ENCODE measurements around the gene PITHD1.
"Not testable (repeated sequence)": the region's sequence is repeated elsewhere in the genome, so short reads cannot be mapped to it uniquely, and the experiment has no call there.

PITHD1 gene

GRCh38 chr1:23796466-23797271 is 18.5 kb downstream of the PITHD1 start:
- H3K4me3 ChIP-seq (ENCODE audit: low read length), result no peak overlapping the region
- no peak for DNase-seq (ENCODE audit: low read depth, low spot score)

GRCh38 chr1:23797478-23798448 is 19.5 kb downstream of the PITHD1 start:
- DNase-seq (ENCODE audit: low read depth, low spot score), result no peak
- no peak overlapping the region for H3K4me3 ChIP-seq (ENCODE audit: low read length)

GRCh38 chr1:23798662-23799142 is 20.5 kb downstream of the PITHD1 start:
- no peak for DNase-seq (ENCODE audit: low read depth, low spot score)
- H3K4me3 ChIP-seq (ENCODE audit: low read length), result no peak overlapping the region

- no peak for DNase-seq (ENCODE audit: low read depth, low spot score)
- peak overlapping the region; percentile 69; the same call in 1 of the 2 replicates for H3K4me3 ChIP-seq (ENCODE audit: low read length)
Measured at GRCh38 chr1:23799255-23799569, 21.0 kb downstream of the PITHD1 start.

GRCh38 chr1:23799570-23800399 is 21.6 kb downstream of the PITHD1 start:
- peak overlapping the region; percentile 69 for H3K4me3 ChIP-seq (ENCODE audit: low read length)
- no peak for DNase-seq (ENCODE audit: low read depth, low spot score)

GRCh38 chr1:23800400-23801337 is 22.5 kb downstream of the PITHD1 start, which contains the start of gene GALE:
TSS of gene GALE (minus strand) at chr1:23800754. CDS start at chr1:23799007, 1,747 bp downstream.
- DNase-seq (ENCODE audit: low read depth, low spot score), result peak; percentile 92
- peak within 1 kb of the TSS; percentile 69 for H3K4me3 ChIP-seq (ENCODE audit: low read length)

GRCh38 chr1:23801338-23801748 is 23.1 kb downstream of the PITHD1 start:
- DNase-seq (ENCODE audit: low read depth, low spot score), result no peak
- H3K4me3 ChIP-seq (ENCODE audit: low read length), result peak overlapping the region; percentile 69

GRCh38 chr1:23801876-23802275 is 23.7 kb downstream of the PITHD1 start:
- DNase-seq (ENCODE audit: low read depth, low spot score), result no peak
- H3K4me3 ChIP-seq (ENCODE audit: low read length), result no peak overlapping the region

- H3K4me3 ChIP-seq (ENCODE audit: low read length); DNase-seq (ENCODE audit: low read depth, low spot score): not testable (repeated sequence)
Measured at GRCh38 chr1:23802809-23803342, 24.7 kb downstream of the PITHD1 start.

- DNase-seq (ENCODE audit: low read depth, low spot score), result no peak
- no peak overlapping the region for H3K4me3 ChIP-seq (ENCODE audit: low read length)
Measured at GRCh38 chr1:23803674-23804073, 25.5 kb downstream of the PITHD1 start.

- no peak for DNase-seq (ENCODE audit: low read depth, low spot score)
- H3K4me3 ChIP-seq (ENCODE audit: low read length), result no peak overlapping the region
Measured at GRCh38 chr1:23804183-23804835, 26.1 kb downstream of the PITHD1 start.

- H3K4me3 ChIP-seq (ENCODE audit: low read length), result no peak overlapping the region
- no peak for DNase-seq (ENCODE audit: low read depth, low spot score)
Measured at GRCh38 chr1:23805025-23805424, 26.8 kb downstream of the PITHD1 start.

- no peak overlapping the region for H3K4me3 ChIP-seq (ENCODE audit: low read length)
Measured at GRCh38 chr1:23806280-23806679, 28.1 kb downstream of the PITHD1 start.

GRCh38 chr1:23807453-23807852 is 29.2 kb downstream of the PITHD1 start:
- DNase-seq (ENCODE audit: low read depth, low spot score), result no peak
- H3K4me3 ChIP-seq (ENCODE audit: low read length), result no peak overlapping the region

More at GRCh38 chr1:23806280-23806679, 28.1 kb downstream of the PITHD1 start:
- no peak for DNase-seq (ENCODE audit: low read depth, low spot score)

- H3K4me3 ChIP-seq (ENCODE audit: low read length), result no peak overlapping the region
- peak; percentile 71 for DNase-seq (ENCODE audit: low read depth, low spot score)
Measured at GRCh38 chr1:23809751-23810171, 31.5 kb downstream of the PITHD1 start.

- peak; percentile 52 for DNase-seq (ENCODE audit: low read depth, low spot score)
- no peak overlapping the region for H3K4me3 ChIP-seq (ENCODE audit: low read length)
Measured at GRCh38 chr1:23810818-23811540, 32.8 kb downstream of the PITHD1 start.

GRCh38 chr1:23814016-23814415 is 35.8 kb downstream of the PITHD1 start:
- DNase-seq (ENCODE audit: low read depth, low spot score), result no peak
- no peak overlapping the region for H3K4me3 ChIP-seq (ENCODE audit: low read length)
